Gastrocnemius medialis (tissue), 4 donors: ENCODE results near the gene PRM1.

ENCODE experiments used
- CTCF ChIP-seq, 5 experiments: fragments of 450-650 bp in 3 of 5; fragments of 200-600 bp in 2 of 5; sonication (generic) in 2 of 5; IDR thresholded peaks in 4 of 5; conservative IDR thresholded peaks in 1 of 5; 1 replicate in 4 of 5; 2 replicates in 1 of 5; pipeline ENCODE4 v1.5.1; 2016 to 2019; ENCODE audit warnings: antibody characterized with exemption in 5 of 5, mild to moderate bottlenecking in 3 of 5, moderate library complexity in 3 of 5
- POLR2A ChIP-seq, 2 donors: fragments of 450-650 bp; IDR thresholded peaks; one replicate each; pipeline ENCODE4 v1.6.1; 2017; ENCODE audit warnings: antibody characterized with exemption in 2 of 2, mild to moderate bottlenecking in 2 of 2, moderate library complexity in 2 of 2

DNA sequence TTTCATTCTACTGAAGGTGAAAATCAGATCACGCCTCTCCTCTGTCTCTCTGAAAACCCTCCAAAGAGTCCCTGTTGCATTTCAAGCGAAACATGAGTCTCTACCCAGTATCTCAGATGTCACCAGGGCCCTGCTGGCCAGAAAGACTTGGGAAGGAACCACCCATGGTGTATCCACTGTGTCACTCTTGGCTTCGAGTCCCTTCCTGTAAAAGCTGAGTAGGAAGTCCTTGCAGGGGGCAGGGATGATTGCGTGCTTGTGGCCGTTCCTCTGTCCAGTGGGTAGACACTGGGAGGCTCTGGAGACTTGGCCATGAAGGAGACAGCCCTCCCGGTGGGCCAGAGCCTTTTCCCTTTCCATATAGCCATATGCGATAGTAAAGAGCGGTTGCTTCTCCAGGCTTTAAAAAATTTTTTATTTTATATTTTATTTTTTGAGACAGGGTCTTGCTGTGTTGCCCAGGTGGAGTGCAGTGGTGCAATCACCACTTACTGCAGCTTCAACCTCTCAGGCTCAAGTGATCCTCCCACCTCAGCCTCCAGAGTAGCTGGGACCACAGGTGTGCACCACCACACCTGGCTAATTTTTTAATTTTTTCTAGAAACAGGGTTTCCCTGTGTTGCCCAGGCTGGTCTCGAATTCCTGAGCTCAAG lies 45.1 kb upstream of the PRM1 start:
- TF ChIP-seq CTCF (IDR thresholded peaks at IDR 0.05 in 4 of 5, conservative IDR thresholded peaks at IDR 0.05 in 1 of 5) (no peak), POLR2A (IDR thresholded peaks at IDR 0.05) (no peak)
